ENCODE data around the gene POLQ. TPM values are rescaled to one million over a fixed set of nuclear protein-coding genes. Genes with fewer than 3 reads are reported as not detected.

The POLQ gene
- total and polyA plus RNA-seq, 8 donors = 0.15 to 6.4 (median 0.58) TPM

- Histone ChIP-seq H3K27ac (no peak overlapping the region), H3K4me3 (no peak overlapping the region), H3K36me3 (no peaks in the 10 kb centered on the region), H3K27me3 (no peaks in the 10 kb centered on the region), H3K4me1 (no peaks in the 10 kb centered on the region), H3K9me3 (no peaks in the 10 kb centered on the region)
- no peak for DNase-seq
- no peak for TF ChIP-seq POLR2AphosphoS5 (IDR thresholded peaks at IDR 0.05)
- TF ChIP-seq CTCF (IDR thresholded peaks at IDR 0.05) = no peak
- TF ChIP-seq EP300 (IDR thresholded peaks at IDR 0.05) = no peak
- TF ChIP-seq POLR2A (IDR thresholded peaks at IDR 0.05) = no peak
- intact Hi-C loops (cut with DNase I; ENCODE audit: low total_unique reads) = no loop called here
- WGBS, 5 donors = 90 to 95% (median 94%) methylated on average over 1 of the region's 1 CpG
Observed at GRCh38 chr3:121443456-121443855, 102.3 kb downstream of the POLQ start.

- H3K27me3 ChIP-seq = no peaks in the 10 kb centered on the region
Observed at GRCh38 chr3:121436641-121437040, 109.1 kb downstream of the POLQ start.

GRCh38 chr3:121436074-121436473 is 109.7 kb downstream of the POLQ start:
- TF ChIP-seq POLR2A (IDR thresholded peaks at IDR 0.05) (no peak), EP300 (IDR thresholded peaks at IDR 0.05) (no peak), CTCF (IDR thresholded peaks at IDR 0.05) (no peak), POLR2AphosphoS5 (IDR thresholded peaks at IDR 0.05) (no peak)
- no peaks in the 10 kb centered on the region for H3K9me3 ChIP-seq
- H3K36me3 ChIP-seq = no peaks in the 10 kb centered on the region
- peak in 1 of 2 donors; percentile 16 for DNase-seq
- H3K27me3 ChIP-seq = no peaks in the 10 kb centered on the region
- WGBS, 5 donors = 77 to 97% (median 85%) methylated on average over 2 of the region's 2 CpGs
- intact Hi-C loops (cut with DNase I; ENCODE audit: low total_unique reads) = no loop called here
- H3K4me1 ChIP-seq = peaks cover 0 to 11% (median 2%) of the 10 kb centered on the region in 4 donors
- no peak overlapping the region for H3K27ac ChIP-seq
- no peak overlapping the region for H3K4me3 ChIP-seq

More at GRCh38 chr3:121436641-121437040, 109.1 kb downstream of the POLQ start:
- TF ChIP-seq CTCF (IDR thresholded peaks at IDR 0.05) (no peak), EP300 (IDR thresholded peaks at IDR 0.05) (no peak), POLR2A (IDR thresholded peaks at IDR 0.05) (no peak), POLR2AphosphoS5 (IDR thresholded peaks at IDR 0.05) (no peak)
- WGBS, 5 donors = 53 to 78% (median 66%) methylated on average over 3 of the region's 3 CpGs
- intact Hi-C loops (cut with DNase I; ENCODE audit: low total_unique reads) = no loop called here
- H3K9me3 ChIP-seq = no peaks in the 10 kb centered on the region
- no peaks in the 10 kb centered on the region for H3K36me3 ChIP-seq
- H3K4me3 ChIP-seq = no peak overlapping the region
- no peak overlapping the region for H3K27ac ChIP-seq
- no peak for DNase-seq
- H3K4me1 ChIP-seq = peaks cover 0 to 11% (median 2%) of the 10 kb centered on the region in 4 donors

- peak overlapping the region; percentile 12 to 32 (median 18) for H3K4me3 ChIP-seq
- no peak for TF ChIP-seq POLR2A (IDR thresholded peaks at IDR 0.05)
- TF ChIP-seq CTCF (IDR thresholded peaks at IDR 0.05) = no peak
- no peak for TF ChIP-seq EP300 (IDR thresholded peaks at IDR 0.05)
- TF ChIP-seq POLR2AphosphoS5 (IDR thresholded peaks at IDR 0.05) = no peak
Observed at GRCh38 chr3:121431726-121432517, 113.9 kb downstream of the POLQ start.

More at GRCh38 chr3:121431726-121432517, 113.9 kb downstream of the POLQ start:
- peaks cover 0 to 11% (median 2%) of the 10 kb centered on the region in 4 donors for H3K4me1 ChIP-seq
- no peaks in the 10 kb centered on the region for H3K36me3 ChIP-seq
- intact Hi-C loops (cut with DNase I; ENCODE audit: low total_unique reads) = no loop called here
- H3K9me3 ChIP-seq = no peaks in the 10 kb centered on the region
- H3K27me3 ChIP-seq = no peaks in the 10 kb centered on the region
- WGBS, 5 donors = 62 to 72% (median 65%) methylated on average over 5 of the region's 5 CpGs
- peak in 1 of 2 donors; percentile 84 for DNase-seq
- no peak overlapping the region for H3K27ac ChIP-seq
